Measurements from ENCODE around the gene FRMD6.
"Not testable (repeated sequence)": the region's sequence is repeated elsewhere in the genome, so short reads cannot be mapped to it uniquely, and the experiment has no call there.

Gene FRMD6

DNA sequence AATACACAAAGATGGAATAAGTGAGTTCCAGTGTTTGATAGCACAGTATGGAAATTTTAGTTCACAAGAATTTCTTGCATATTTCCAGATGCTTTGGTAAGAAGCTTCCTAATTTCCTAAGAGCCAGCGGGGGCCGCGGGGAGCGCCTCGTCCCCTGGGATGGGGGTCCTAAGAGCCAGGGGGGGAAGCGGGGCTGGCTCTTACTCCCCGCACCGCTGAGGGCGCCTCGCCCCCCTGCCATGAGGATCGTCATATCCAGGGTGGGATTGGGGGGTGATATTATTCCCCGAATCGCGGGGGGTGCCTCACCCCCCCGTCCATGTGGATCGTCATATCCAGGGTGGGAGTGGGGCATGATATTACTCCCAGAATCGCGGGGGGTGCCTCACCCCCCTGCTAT lies 108.2 kb downstream of the FRMD6 start:
- H3K27ac ChIP-seq (replicated peaks): no peak overlapping the region
- no peaks in the 10 kb centered on the region for H3K27me3 ChIP-seq (ENCODE audit: insufficient read depth, poor library complexity, severe bottlenecking)
- DNase-seq (ENCODE audit: low read depth in 1 of 2, low spot score in 1 of 2): no peak
- TF ChIP-seq GABPA (IDR thresholded peaks at IDR 0.05; ENCODE audit: low read depth) (no peak), POLR2AphosphoS5 (IDR thresholded peaks at IDR 0.05; ENCODE audit: low read depth) (no peak), SPI1 (IDR thresholded peaks at IDR 0.05; ENCODE audit: borderline replicate concordance, low read depth) (no peak)
- TF ChIP-seq, protein P1, sequence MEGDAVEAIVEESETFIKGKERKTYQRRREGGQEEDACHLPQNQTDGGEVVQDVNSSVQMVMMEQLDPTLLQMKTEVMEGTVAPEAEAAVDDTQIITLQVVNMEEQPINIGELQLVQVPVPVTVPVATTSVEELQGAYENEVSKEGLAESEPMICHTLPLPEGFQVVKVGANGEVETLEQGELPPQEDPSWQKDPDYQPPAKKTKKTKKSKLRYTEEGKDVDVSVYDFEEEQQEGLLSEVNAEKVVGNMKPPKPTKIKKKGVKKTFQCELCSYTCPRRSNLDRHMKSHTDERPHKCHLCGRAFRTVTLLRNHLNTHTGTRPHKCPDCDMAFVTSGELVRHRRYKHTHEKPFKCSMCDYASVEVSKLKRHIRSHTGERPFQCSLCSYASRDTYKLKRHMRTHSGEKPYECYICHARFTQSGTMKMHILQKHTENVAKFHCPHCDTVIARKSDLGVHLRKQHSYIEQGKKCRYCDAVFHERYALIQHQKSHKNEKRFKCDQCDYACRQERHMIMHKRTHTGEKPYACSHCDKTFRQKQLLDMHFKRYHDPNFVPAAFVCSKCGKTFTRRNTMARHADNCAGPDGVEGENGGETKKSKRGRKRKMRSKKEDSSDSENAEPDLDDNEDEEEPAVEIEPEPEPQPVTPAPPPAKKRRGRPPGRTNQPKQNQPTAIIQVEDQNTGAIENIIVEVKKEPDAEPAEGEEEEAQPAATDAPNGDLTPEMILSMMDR (IDR thresholded peaks at IDR 0.05; ENCODE audit: insufficient read depth, low read length): no peak
- H3K4me3 ChIP-seq (replicated peaks; ENCODE audit: insufficient read depth, low read length): no peak overlapping the region

DNA sequence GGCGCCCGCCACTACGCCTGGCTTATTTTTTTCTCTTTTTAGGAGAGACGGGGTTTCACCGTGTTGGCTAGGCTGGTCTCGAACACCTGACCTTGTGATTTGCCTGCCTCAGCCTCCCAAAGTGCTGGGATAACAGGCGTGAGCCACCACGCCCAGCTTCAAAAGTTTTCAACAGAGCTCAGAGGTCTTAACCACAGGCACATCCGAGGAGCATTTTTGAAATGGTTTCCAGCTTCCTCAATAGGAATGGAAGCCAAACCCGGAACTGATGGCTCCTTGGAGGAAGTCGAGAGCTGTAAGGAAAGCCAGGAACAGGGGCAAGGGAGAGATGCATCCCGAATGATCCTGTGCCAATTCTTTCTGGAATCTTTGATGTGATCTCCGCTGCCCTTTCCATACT lies 114.0 kb downstream of the FRMD6 start:
- not testable (repeated sequence) for DNase-seq (ENCODE audit: low read depth in 1 of 2, low spot score in 1 of 2); H3K27ac ChIP-seq (replicated peaks); H3K4me3 ChIP-seq (replicated peaks; ENCODE audit: insufficient read depth, low read length); H3K27me3 ChIP-seq (ENCODE audit: insufficient read depth, poor library complexity, severe bottlenecking)

DNA sequence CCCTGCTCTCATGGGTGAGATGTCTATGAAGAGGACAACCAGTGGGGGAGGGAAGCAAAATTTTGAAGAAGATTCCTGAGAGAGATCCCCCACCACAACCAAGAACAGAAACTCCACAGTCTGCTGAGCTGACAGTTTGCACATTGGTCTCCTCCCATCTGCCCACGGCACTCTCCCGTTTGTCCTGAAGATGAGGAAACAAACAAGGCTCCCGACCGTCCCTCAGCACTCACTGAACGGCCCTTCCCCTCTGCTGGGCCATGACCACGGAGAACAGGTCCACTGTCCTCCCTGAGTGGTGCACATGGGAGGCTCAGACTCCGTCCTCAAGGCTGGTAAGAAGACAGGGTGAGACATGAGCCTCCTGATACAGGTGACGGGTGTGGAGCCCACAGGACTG lies 114.9 kb downstream of the FRMD6 start:
- not testable (repeated sequence) for H3K4me3 ChIP-seq (replicated peaks; ENCODE audit: insufficient read depth, low read length); H3K27me3 ChIP-seq (ENCODE audit: insufficient read depth, poor library complexity, severe bottlenecking); H3K27ac ChIP-seq (replicated peaks); DNase-seq (ENCODE audit: low read depth in 1 of 2, low spot score in 1 of 2)

DNA sequence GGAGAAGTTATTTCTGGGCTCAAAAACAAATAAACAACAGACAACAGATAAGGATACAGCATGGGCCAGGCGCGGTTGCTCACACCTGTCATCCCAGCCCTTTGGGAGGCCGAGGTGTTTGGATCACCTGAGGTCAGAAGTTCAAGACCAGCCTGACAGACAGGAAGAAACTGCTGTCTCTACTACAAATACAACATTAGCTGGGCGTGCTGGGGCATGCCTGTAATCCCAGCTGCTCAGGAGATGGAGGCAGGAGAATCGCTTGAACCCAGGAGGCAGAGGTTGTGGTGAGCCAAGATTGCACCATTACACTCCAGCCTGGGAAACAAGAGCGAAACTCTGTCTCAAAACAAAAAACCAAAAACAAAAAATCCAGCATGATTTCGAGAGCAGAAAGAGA lies 117.6 kb downstream of the FRMD6 start:
- H3K4me3 ChIP-seq (replicated peaks; ENCODE audit: insufficient read depth, low read length); H3K27ac ChIP-seq (replicated peaks); H3K27me3 ChIP-seq (ENCODE audit: insufficient read depth, poor library complexity, severe bottlenecking); DNase-seq (ENCODE audit: low read depth in 1 of 2, low spot score in 1 of 2): not testable (repeated sequence)

DNA sequence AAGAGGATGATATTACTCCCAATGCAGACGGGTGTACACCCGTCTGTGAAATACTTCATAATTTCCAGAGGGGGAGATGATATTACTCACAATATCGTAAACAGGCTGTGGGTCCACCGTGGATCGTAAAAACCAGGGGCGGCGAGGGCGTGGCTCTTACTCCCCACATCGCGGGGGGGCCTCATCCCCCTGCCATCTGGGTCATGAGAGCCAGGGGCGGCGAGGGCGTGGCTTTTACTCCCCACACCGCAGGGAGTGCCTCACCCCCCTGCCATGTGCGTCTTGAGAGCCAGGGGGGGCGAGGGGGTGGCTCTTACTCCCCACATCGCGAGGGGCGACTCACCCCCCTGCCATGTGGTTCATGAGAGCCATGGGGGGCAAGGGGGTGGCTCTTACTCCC lies 122.5 kb downstream of the FRMD6 start:
- TF ChIP-seq GABPA (IDR thresholded peaks at IDR 0.05; ENCODE audit: low read depth) (no peak), SPI1 (IDR thresholded peaks at IDR 0.05; ENCODE audit: borderline replicate concordance, low read depth) (no peak), POLR2AphosphoS5 (IDR thresholded peaks at IDR 0.05; ENCODE audit: low read depth) (no peak)
- TF ChIP-seq, protein P2, sequence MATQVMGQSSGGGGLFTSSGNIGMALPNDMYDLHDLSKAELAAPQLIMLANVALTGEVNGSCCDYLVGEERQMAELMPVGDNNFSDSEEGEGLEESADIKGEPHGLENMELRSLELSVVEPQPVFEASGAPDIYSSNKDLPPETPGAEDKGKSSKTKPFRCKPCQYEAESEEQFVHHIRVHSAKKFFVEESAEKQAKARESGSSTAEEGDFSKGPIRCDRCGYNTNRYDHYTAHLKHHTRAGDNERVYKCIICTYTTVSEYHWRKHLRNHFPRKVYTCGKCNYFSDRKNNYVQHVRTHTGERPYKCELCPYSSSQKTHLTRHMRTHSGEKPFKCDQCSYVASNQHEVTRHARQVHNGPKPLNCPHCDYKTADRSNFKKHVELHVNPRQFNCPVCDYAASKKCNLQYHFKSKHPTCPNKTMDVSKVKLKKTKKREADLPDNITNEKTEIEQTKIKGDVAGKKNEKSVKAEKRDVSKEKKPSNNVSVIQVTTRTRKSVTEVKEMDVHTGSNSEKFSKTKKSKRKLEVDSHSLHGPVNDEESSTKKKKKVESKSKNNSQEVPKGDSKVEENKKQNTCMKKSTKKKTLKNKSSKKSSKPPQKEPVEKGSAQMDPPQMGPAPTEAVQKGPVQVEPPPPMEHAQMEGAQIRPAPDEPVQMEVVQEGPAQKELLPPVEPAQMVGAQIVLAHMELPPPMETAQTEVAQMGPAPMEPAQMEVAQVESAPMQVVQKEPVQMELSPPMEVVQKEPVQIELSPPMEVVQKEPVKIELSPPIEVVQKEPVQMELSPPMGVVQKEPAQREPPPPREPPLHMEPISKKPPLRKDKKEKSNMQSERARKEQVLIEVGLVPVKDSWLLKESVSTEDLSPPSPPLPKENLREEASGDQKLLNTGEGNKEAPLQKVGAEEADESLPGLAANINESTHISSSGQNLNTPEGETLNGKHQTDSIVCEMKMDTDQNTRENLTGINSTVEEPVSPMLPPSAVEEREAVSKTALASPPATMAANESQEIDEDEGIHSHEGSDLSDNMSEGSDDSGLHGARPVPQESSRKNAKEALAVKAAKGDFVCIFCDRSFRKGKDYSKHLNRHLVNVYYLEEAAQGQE (IDR thresholded peaks at IDR 0.05; ENCODE audit: insufficient replicate concordance, low read depth): no peak
- TF ChIP-seq, protein P1 (IDR thresholded peaks at IDR 0.05; ENCODE audit: insufficient read depth, low read length): no peak
- H3K27ac ChIP-seq (replicated peaks): no peak overlapping the region
- no peak for DNase-seq (ENCODE audit: low read depth in 1 of 2, low spot score in 1 of 2)
- no peaks in the 10 kb centered on the region for H3K27me3 ChIP-seq (ENCODE audit: insufficient read depth, poor library complexity, severe bottlenecking)
- H3K4me3 ChIP-seq (replicated peaks; ENCODE audit: insufficient read depth, low read length): no peak overlapping the region

DNA sequence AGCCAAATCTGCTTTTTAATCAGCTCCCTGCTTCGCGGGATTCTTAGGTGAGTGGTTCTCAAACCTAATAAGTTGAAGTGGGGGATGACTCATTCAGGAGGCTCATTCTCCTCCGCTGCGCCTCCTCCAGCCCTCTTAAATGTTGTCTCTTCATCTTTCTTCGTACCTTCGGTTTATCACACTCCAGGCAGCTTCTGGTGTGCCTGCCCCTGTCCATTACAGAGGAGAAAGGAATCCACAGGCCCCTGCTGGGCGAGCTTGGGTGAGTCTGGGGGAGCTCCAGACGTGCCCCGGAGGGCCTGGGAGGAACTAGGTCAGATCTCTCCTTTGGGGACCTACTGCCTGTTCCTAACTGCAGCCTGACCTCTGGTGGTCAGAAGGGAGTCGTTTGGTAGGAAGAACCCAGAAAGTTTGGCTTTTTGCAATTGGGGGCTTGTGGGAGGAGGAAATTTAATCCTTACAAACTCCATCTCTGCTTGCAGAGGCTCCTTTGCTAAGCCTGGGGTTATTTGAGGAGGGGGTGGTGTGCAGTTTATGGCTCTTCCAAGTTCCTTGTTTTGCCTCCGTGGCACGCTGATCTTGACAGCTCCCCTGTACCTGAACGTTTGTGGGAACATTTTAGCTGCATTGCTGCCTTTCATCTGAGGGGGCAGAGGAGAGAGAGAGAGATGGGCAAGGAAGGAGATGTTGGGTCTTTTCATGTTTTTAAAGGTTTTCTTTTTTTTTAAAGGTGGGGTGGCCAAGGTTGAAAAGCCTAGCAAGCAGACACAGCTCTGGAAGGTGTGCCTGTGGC lies 124.6 kb downstream of the FRMD6 start:
- TF ChIP-seq POLR2AphosphoS5 (IDR thresholded peaks at IDR 0.05; ENCODE audit: low read depth) (no peak), GABPA (IDR thresholded peaks at IDR 0.05; ENCODE audit: low read depth) (no peak), SPI1 (IDR thresholded peaks at IDR 0.05; ENCODE audit: borderline replicate concordance, low read depth) (no peak)
- TF ChIP-seq, protein P2 (IDR thresholded peaks at IDR 0.05; ENCODE audit: insufficient replicate concordance, low read depth): no peak
- TF ChIP-seq, protein P1 (IDR thresholded peaks at IDR 0.05; ENCODE audit: insufficient read depth, low read length): no peak
- H3K4me3 ChIP-seq (replicated peaks; ENCODE audit: insufficient read depth, low read length): no peak overlapping the region
- no peak overlapping the region for H3K27ac ChIP-seq (replicated peaks)
- H3K27me3 ChIP-seq (ENCODE audit: insufficient read depth, poor library complexity, severe bottlenecking): no peaks in the 10 kb centered on the region
- DNase-seq (ENCODE audit: low read depth in 1 of 2, low spot score in 1 of 2): peak in 1 of 2 experiments; percentile 35
